ENCODE measurements around the gene HDAC4. TPM values are rescaled to one million over a fixed set of nuclear protein-coding genes. Genes with fewer than 3 reads are reported as not detected.
A peak's percentile ranks its signal among the peaks of the same experiment; 100 is the strongest.

HDAC4 gene
- total RNA-seq, 1 experiment from 2014 or later = 44.4 TPM

DNA sequence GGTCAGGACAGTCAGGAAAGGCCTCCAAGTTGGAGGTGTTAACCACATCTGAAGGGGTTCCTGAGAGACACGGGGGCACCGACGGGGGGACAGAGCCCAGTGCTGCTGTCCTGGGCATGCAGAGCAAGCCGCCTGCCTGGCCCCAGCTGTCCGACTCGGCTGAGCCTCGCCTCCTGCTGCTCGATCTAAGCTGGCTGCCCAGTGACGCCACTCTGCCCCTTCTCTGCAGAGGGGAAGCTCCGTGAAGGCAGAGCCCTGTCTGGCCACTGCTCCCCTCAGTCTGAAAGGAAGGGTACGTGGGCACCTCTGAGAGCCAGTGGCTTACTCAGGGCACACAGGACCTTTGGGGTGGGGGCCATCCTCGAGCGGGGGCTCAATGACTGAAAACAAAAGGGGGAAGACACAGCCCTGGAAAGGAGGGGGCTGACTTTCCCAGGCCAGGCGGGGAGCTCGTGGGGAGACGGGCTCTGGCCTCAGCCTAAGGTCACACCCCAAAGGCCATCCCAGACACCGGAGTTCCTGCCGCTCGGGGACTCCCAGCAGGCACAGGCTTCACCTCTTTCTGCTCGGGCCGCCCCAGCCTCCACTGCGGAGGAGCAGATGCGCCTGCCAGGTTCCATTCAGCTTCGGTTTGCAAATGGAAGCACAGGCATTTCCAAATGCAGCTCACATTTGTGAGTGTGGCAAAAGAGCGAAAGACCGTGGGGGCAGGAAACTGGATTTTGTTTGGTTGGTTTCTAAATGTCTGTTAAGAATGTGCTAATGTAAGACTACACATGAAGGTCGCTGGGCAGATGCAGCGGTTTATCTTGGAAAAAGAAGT, 136.9 kb downstream of the HDAC4 start (continued):
- TF ChIP-seq, protein P1, sequence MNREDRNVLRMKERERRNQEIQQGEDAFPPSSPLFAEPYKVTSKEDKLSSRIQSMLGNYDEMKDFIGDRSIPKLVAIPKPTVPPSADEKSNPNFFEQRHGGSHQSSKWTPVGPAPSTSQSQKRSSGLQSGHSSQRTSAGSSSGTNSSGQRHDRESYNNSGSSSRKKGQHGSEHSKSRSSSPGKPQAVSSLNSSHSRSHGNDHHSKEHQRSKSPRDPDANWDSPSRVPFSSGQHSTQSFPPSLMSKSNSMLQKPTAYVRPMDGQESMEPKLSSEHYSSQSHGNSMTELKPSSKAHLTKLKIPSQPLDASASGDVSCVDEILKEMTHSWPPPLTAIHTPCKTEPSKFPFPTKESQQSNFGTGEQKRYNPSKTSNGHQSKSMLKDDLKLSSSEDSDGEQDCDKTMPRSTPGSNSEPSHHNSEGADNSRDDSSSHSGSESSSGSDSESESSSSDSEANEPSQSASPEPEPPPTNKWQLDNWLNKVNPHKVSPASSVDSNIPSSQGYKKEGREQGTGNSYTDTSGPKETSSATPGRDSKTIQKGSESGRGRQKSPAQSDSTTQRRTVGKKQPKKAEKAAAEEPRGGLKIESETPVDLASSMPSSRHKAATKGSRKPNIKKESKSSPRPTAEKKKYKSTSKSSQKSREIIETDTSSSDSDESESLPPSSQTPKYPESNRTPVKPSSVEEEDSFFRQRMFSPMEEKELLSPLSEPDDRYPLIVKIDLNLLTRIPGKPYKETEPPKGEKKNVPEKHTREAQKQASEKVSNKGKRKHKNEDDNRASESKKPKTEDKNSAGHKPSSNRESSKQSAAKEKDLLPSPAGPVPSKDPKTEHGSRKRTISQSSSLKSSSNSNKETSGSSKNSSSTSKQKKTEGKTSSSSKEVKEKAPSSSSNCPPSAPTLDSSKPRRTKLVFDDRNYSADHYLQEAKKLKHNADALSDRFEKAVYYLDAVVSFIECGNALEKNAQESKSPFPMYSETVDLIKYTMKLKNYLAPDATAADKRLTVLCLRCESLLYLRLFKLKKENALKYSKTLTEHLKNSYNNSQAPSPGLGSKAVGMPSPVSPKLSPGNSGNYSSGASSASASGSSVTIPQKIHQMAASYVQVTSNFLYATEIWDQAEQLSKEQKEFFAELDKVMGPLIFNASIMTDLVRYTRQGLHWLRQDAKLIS (CRISPR knock-in tag; IDR thresholded peaks at IDR 0.05; ENCODE audit: borderline replicate concordance) = no peak
- TF ChIP-seq, protein P2, sequence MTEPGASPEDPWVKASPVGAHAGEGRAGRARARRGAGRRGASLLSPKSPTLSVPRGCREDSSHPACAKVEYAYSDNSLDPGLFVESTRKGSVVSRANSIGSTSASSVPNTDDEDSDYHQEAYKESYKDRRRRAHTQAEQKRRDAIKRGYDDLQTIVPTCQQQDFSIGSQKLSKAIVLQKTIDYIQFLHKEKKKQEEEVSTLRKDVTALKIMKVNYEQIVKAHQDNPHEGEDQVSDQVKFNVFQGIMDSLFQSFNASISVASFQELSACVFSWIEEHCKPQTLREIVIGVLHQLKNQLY (CRISPR knock-in tag; IDR thresholded peaks at IDR 0.05) = no peak
- TF ChIP-seq, protein P3, sequence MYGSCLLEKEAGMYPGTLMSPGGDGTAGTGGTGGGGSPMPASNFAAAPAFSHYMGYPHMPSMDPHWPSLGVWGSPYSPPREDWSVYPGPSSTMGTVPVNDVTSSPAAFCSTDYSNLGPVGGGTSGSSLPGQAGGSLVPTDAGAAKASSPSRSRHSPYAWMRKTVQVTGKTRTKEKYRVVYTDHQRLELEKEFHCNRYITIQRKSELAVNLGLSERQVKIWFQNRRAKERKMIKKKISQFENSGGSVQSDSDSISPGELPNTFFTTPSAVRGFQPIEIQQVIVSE (CRISPR knock-in tag; IDR thresholded peaks at IDR 0.05; ENCODE audit: borderline replicate concordance) = no peak
- TF ChIP-seq GABPB1 (CRISPR knock-in tag; IDR thresholded peaks at IDR 0.05) = no peak

DNA sequence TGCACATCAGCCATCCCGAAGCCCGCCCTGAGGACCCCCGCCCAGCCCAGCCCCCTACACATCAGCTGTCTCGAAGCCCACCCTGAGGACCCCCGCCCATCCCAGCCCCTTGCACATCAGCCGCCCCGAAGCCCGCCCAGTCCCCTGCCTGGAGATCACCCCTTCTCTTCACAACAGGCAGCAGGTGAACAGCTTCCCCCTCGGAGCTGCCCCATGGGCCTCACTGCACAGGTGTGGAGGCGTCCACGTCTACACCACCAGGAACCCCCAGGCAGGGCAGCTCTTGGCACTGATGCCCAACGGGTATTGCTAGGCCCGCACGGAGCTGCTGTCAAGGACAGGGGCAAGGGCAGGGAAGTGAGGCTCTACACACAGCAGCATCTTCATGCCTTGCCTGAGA, 137.6 kb downstream of the HDAC4 start:
- no peak for TF ChIP-seq ZNF671 (CRISPR knock-in tag; IDR thresholded peaks at IDR 0.05)
- no peak for TF ChIP-seq CREM (CRISPR knock-in tag; IDR thresholded peaks at IDR 0.05)
- TF ChIP-seq, protein P2 (CRISPR knock-in tag; IDR thresholded peaks at IDR 0.05) = no peak
- TF ChIP-seq EMX1 (CRISPR knock-in tag; IDR thresholded peaks at IDR 0.05) = no peak
- TF ChIP-seq SMAD3 (CRISPR knock-in tag; IDR thresholded peaks at IDR 0.05; ENCODE audit: borderline replicate concordance) = no peak
- TF ChIP-seq RELA (CRISPR knock-in tag; IDR thresholded peaks at IDR 0.05; ENCODE audit: borderline replicate concordance) = no peak
- TF ChIP-seq JUN (CRISPR knock-in tag; IDR thresholded peaks at IDR 0.05) = no peak
- TF ChIP-seq, protein P4, sequence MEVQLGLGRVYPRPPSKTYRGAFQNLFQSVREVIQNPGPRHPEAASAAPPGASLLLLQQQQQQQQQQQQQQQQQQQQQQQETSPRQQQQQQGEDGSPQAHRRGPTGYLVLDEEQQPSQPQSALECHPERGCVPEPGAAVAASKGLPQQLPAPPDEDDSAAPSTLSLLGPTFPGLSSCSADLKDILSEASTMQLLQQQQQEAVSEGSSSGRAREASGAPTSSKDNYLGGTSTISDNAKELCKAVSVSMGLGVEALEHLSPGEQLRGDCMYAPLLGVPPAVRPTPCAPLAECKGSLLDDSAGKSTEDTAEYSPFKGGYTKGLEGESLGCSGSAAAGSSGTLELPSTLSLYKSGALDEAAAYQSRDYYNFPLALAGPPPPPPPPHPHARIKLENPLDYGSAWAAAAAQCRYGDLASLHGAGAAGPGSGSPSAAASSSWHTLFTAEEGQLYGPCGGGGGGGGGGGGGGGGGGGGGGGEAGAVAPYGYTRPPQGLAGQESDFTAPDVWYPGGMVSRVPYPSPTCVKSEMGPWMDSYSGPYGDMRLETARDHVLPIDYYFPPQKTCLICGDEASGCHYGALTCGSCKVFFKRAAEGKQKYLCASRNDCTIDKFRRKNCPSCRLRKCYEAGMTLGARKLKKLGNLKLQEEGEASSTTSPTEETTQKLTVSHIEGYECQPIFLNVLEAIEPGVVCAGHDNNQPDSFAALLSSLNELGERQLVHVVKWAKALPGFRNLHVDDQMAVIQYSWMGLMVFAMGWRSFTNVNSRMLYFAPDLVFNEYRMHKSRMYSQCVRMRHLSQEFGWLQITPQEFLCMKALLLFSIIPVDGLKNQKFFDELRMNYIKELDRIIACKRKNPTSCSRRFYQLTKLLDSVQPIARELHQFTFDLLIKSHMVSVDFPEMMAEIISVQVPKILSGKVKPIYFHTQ (CRISPR knock-in tag; IDR thresholded peaks at IDR 0.05) = no peak
- TF ChIP-seq, protein P5, sequence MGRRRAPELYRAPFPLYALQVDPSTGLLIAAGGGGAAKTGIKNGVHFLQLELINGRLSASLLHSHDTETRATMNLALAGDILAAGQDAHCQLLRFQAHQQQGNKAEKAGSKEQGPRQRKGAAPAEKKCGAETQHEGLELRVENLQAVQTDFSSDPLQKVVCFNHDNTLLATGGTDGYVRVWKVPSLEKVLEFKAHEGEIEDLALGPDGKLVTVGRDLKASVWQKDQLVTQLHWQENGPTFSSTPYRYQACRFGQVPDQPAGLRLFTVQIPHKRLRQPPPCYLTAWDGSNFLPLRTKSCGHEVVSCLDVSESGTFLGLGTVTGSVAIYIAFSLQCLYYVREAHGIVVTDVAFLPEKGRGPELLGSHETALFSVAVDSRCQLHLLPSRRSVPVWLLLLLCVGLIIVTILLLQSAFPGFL (CRISPR knock-in tag; IDR thresholded peaks at IDR 0.05; ENCODE audit: borderline replicate concordance) = no peak
- TF ChIP-seq, protein P6, sequence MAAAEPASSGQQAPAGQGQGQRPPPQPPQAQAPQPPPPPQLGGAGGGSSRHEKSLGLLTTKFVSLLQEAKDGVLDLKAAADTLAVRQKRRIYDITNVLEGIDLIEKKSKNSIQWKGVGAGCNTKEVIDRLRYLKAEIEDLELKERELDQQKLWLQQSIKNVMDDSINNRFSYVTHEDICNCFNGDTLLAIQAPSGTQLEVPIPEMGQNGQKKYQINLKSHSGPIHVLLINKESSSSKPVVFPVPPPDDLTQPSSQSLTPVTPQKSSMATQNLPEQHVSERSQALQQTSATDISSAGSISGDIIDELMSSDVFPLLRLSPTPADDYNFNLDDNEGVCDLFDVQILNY (CRISPR knock-in tag; IDR thresholded peaks at IDR 0.05) = no peak
- TF ChIP-seq ZNF396 (CRISPR knock-in tag; IDR thresholded peaks at IDR 0.05; ENCODE audit: borderline replicate concordance) = no peak
- TF ChIP-seq JAZF1 (CRISPR knock-in tag; IDR thresholded peaks at IDR 0.05) = no peak
- TF ChIP-seq, protein P7, sequence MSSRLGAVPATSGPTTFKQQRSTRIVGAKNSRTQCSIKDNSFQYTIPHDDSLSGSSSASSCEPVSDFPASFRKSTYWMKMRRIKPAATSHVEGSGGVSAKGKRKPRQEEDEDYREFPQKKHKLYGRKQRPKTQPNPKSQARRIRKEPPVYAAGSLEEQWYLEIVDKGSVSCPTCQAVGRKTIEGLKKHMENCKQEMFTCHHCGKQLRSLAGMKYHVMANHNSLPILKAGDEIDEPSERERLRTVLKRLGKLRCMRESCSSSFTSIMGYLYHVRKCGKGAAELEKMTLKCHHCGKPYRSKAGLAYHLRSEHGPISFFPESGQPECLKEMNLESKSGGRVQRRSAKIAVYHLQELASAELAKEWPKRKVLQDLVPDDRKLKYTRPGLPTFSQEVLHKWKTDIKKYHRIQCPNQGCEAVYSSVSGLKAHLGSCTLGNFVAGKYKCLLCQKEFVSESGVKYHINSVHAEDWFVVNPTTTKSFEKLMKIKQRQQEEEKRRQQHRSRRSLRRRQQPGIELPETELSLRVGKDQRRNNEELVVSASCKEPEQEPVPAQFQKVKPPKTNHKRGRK (CRISPR knock-in tag; IDR thresholded peaks at IDR 0.05; ENCODE audit: borderline replicate concordance) = no peak
- TF ChIP-seq, protein P8, sequence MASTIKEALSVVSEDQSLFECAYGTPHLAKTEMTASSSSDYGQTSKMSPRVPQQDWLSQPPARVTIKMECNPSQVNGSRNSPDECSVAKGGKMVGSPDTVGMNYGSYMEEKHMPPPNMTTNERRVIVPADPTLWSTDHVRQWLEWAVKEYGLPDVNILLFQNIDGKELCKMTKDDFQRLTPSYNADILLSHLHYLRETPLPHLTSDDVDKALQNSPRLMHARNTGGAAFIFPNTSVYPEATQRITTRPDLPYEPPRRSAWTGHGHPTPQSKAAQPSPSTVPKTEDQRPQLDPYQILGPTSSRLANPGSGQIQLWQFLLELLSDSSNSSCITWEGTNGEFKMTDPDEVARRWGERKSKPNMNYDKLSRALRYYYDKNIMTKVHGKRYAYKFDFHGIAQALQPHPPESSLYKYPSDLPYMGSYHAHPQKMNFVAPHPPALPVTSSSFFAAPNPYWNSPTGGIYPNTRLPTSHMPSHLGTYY (CRISPR knock-in tag; IDR thresholded peaks at IDR 0.05) = no peak
- TF ChIP-seq, protein P9, sequence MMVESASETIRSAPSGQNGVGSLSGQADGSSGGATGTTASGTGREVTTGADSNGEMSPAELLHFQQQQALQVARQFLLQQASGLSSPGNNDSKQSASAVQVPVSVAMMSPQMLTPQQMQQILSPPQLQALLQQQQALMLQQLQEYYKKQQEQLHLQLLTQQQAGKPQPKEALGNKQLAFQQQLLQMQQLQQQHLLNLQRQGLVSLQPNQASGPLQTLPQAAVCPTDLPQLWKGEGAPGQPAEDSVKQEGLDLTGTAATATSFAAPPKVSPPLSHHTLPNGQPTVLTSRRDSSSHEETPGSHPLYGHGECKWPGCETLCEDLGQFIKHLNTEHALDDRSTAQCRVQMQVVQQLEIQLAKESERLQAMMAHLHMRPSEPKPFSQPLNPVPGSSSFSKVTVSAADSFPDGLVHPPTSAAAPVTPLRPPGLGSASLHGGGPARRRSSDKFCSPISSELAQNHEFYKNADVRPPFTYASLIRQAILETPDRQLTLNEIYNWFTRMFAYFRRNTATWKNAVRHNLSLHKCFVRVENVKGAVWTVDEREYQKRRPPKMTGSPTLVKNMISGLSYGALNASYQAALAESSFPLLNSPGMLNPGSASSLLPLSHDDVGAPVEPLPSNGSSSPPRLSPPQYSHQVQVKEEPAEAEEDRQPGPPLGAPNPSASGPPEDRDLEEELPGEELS (CRISPR knock-in tag; IDR thresholded peaks at IDR 0.05) = no peak
- no peak overlapping the region for H3K4me3 Mint-ChIP-seq
- peak overlapping the region; percentile 65; the same call in 1 of the 2 replicates for H3K27ac Mint-ChIP-seq
- peaks cover 38% of the 10 kb centered on the region for H3K4me1 Mint-ChIP-seq
- peaks cover 8% of the 10 kb centered on the region for H3K9me3 Mint-ChIP-seq
- ATAC-seq (no peak), DNase-seq (ENCODE audit: low spot score) (no peak)
- H3K36me3 Mint-ChIP-seq = peaks cover 7% of the 10 kb centered on the region
- no peaks in the 10 kb centered on the region for H3K27me3 Mint-ChIP-seq (ENCODE audit: low read depth)
- POLR2A ChIA-PET = interaction anchor here (0.6 kb wide), 1 partner anchor 57 kb away, joined by 5 read pairs; no protein-coding TSS in a partner anchor
- CTCF ChIA-PET = no interaction called here

Data from WTC11 (cell line).